Kidney (tissue), 14 donors: ENCODE measurements around the gene TTYH1. TPM values are rescaled to one million over a fixed set of nuclear protein-coding genes. Genes with fewer than 3 reads are reported as not detected.

ENCODE experiments used
- DNase-seq, 5 donors: peaks; one replicate each; pipeline ENCODE4 v3.0.0-alpha.2; 2013 to 2020
- FAIRE-seq: peaks from 2 replicates; lab custom pipeline; 2012; peaks lifted over from hg19 to GRCh38; lab: Jason Lieb, UNC
- H3K27ac ChIP-seq, 2 donors: one replicate each; pipeline ENCODE4 v1.7.0; 2013; ENCODE audit warnings: low read depth in 2 of 2, low read length in 2 of 2, inconsistent platforms in 1 of 2
- H3K27me3 ChIP-seq: one replicate; pipeline ENCODE4 v1.7.1; 2013; ENCODE audit warnings: low read length, inconsistent platforms; ENCODE audit not compliant: control insufficient read depth, insufficient read depth
- H3K36me3 ChIP-seq, 3 donors: one replicate each; pipeline versions ENCODE4 v1.7.0 to v1.7.1; 2013; ENCODE audit warnings: low read length in 3 of 3, control low read depth in 1 of 3, inconsistent platforms in 1 of 3; ENCODE audit not compliant: insufficient read depth in 3 of 3, control insufficient read depth in 2 of 3
- H3K4me1 ChIP-seq, 3 donors: one replicate each; pipeline versions ENCODE4 v1.7.0 to v1.7.1; 2013; ENCODE audit warnings: low read length in 3 of 3, inconsistent platforms in 1 of 3, low read depth in 1 of 3; ENCODE audit not compliant: control insufficient read depth in 2 of 3, insufficient read depth in 2 of 3
- H3K4me3 ChIP-seq, 3 donors: one replicate each; pipeline versions ENCODE4 v1.7.0 to v1.8.1; 2013; ENCODE audit warnings: low read length in 3 of 3, control low read depth in 1 of 3, inconsistent platforms in 1 of 3
- H3K9ac ChIP-seq, 3 donors: one replicate each; pipeline versions ENCODE4 v1.7.0 to v1.7.1; 2013; ENCODE audit warnings: low read length in 3 of 3, control low read depth in 1 of 3, inconsistent platforms in 1 of 3
- H3K9me3 ChIP-seq, 3 donors: one replicate each; pipeline versions ENCODE4 v1.7.0 to v1.7.1; 2013; ENCODE audit warnings: low read length in 3 of 3, control low read depth in 1 of 3, inconsistent platforms in 1 of 3; ENCODE audit not compliant: control insufficient read depth in 2 of 3, insufficient read depth in 1 of 3
- CTCF ChIP-seq: IDR thresholded peaks from 3 replicates; pipeline ENCODE4 v1.5.1; 2012; ENCODE audit warnings: mild to moderate bottlenecking, moderate library complexity, borderline replicate concordance; ENCODE audit not compliant: insufficient read depth; ENCODE audit errors: extremely low read depth
- intact Hi-C: fragments of 100-400 bp; cut with DNase I; formaldehyde crosslinking; loops from one replicate; pipeline ENCODE4 v1.11.1; 2022
- polyA plus RNA-seq: library from polyadenylated mRNA; stranded (reverse); fragments of 350-450 nt; fragmentation: Illumina TruSeq; extraction: RNeasy Lipid Tissue Mini Kit (QIAGEN cat#74804); gene quantifications from one replicate; pipeline ENCODE4 v1.2.3, GENCODE V29; 2014; ENCODE audit warnings: low read depth, low replicate concordance; ENCODE audit not compliant: insufficient read depth
- total RNA-seq: library from RNA; stranded (reverse); fragmentation: NEBNext Ultra II Directional; extraction: Animal tissue kit (Norgen Biotek cat#: 25700); gene quantifications from one replicate; pipeline ENCODE4 v1.2.1, GENCODE V29; 2021
- donor health status: control.
- donor health status: control.
- donor health status: control.
- donor health status: control.
- donor health status: control.
- donor health status: DM: yes; HTN: yes; CAD: no.
- donor health status: Normal renal cell carcinoma (clear cell type).

Gene TTYH1
- total and polyA plus RNA-seq, 2 donors from 2014 or later, result 1.5 to 1.9 TPM

DNA sequence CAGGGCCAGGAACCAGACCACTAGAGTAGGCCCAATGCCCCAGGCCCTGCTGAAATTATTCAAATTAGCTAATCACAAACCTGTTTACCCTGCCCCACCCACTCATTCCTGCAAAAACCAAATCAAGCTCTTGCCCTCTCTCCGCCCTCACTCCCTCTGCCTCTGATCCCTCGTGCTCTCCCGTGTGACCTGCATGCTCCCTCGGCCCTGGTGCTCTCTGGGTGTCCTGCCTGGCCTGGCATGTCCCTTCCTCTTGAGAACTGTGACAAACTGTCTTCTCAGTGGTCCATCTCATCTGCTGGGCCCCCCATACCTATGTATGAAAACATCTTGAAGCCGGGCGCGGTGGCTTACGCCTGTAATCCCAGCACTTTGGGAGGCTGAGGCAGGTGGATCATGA, 12.2 kb upstream of the TTYH1 start:
- no peaks in the 10 kb centered on the region for H3K36me3 ChIP-seq
- no peaks in the 10 kb centered on the region for H3K9me3 ChIP-seq
- intact Hi-C loops, result no loop called here
- no peaks in the 10 kb centered on the region for H3K4me1 ChIP-seq
- H3K4me3 ChIP-seq, result no peak overlapping the region
- H3K27me3 ChIP-seq, result no peaks in the 10 kb centered on the region
- FAIRE-seq (no peak), DNase-seq (no peak)
- H3K27ac ChIP-seq, result no peak overlapping the region
- no peak overlapping the region for H3K9ac ChIP-seq
- no peak for TF ChIP-seq CTCF

- no peaks in the 10 kb centered on the region for H3K9me3 ChIP-seq
- H3K27ac ChIP-seq, result no peak overlapping the region
- intact Hi-C loops, result no loop called here
- H3K4me1 ChIP-seq, result no peaks in the 10 kb centered on the region
- DNase-seq (no peak), FAIRE-seq (no peak)
- no peaks in the 10 kb centered on the region for H3K36me3 ChIP-seq
- H3K9ac ChIP-seq, result no peak overlapping the region
- no peak for TF ChIP-seq CTCF
- no peak overlapping the region for H3K4me3 ChIP-seq
- H3K27me3 ChIP-seq, result no peaks in the 10 kb centered on the region
Measured at GRCh38 chr19:54405628-54406027, 9.6 kb upstream of the TTYH1 start.

DNA sequence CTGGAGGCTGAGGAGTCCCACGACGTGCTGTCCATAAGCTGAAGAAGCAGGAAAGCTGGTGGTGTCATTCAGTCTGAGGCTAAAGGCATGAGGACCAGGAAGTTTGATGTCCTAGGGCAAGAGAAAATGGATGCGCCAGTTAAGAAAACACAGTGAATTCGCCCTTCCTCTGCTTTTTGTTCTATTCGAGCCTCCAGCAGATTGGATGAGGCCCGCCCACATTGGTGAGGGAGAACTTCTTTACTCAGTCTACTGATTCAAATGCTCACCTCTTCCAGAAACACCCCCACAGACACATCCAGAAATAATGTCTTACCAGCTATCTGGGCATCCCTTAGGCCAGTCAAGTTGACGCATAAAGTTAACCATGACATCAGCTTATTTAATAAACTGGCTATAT, 7.5 kb upstream of the TTYH1 start:
- FAIRE-seq (no peak), DNase-seq (no peak)
- no peak for TF ChIP-seq CTCF
- Histone ChIP-seq H3K27ac (no peak overlapping the region), H3K27me3 (no peaks in the 10 kb centered on the region), H3K9ac (no peak overlapping the region), H3K9me3 (no peaks in the 10 kb centered on the region), H3K36me3 (no peaks in the 10 kb centered on the region), H3K4me1 (no peaks in the 10 kb centered on the region), H3K4me3 (no peak overlapping the region)
- intact Hi-C loops, result no loop called here

DNA sequence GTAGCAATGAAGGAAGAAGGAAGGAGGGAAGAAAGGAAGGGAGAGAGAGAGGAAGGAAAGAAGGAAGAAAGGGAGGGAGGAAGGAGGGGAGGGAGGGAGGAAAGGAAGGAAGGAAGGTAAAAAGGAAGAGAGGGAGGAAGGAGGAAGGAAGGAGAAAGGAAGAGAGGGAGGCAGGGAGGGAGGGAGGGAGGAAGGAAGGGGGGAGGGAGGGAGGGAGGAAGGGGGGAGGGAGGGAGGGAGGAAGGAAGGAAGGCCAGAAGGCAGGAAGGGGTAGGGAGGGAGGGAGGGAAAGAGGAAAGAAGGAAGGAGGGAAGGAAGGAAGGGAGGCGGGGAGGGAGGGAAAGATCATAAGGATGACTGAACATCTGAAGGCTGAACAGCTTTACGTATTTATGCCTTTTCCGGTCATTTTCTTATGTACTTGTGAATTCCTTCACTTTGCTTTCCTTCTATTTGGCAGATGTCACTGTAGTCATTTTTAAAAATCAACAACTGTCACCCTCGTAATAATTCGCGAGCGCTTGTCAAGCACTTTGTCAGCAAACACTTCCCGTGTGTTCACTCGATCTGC, 6.7 kb upstream of the TTYH1 start:
- no peaks in the 10 kb centered on the region for H3K36me3 ChIP-seq
- no peaks in the 10 kb centered on the region for H3K9me3 ChIP-seq
- no peak for DNase-seq
- no peak overlapping the region for H3K27ac ChIP-seq
- H3K4me1 ChIP-seq, result no peaks in the 10 kb centered on the region
- H3K27me3 ChIP-seq, result no peaks in the 10 kb centered on the region
- no peak for FAIRE-seq
- H3K9ac ChIP-seq, result no peak overlapping the region
- H3K4me3 ChIP-seq, result no peak overlapping the region
- TF ChIP-seq CTCF, result no peak
- intact Hi-C loops, result no loop called here
